HUES48 (cell line): Measurements from ENCODE around the gene RASA3.

Experiments
- H3K27ac ChIP-seq: one replicate; pipeline ENCODE4 v1.7.0; 2013; ENCODE audit warnings: low read depth, low read length, inconsistent platforms
- H3K27me3 ChIP-seq: 2 replicates; pipeline ENCODE4 v1.6.1; 2013; ENCODE audit warnings: mild to moderate bottlenecking, low read length; ENCODE audit not compliant: control insufficient read depth, insufficient read depth
- H3K36me3 ChIP-seq: 2 replicates; pipeline ENCODE4 v1.6.1; 2013; ENCODE audit warnings: low read length; ENCODE audit not compliant: control insufficient read depth, insufficient read depth
- H3K4me1 ChIP-seq: 2 replicates; pipeline ENCODE4 v1.6.1; 2013; ENCODE audit warnings: mild to moderate bottlenecking, low read length; ENCODE audit not compliant: control insufficient read depth, insufficient read depth
- H3K4me3 ChIP-seq: 2 replicates; pipeline ENCODE4 v1.5.1; 2013; ENCODE audit warnings: mild to moderate bottlenecking, low read depth, low read length
- H3K9ac ChIP-seq: 2 replicates; pipeline ENCODE4 v1.6.1; 2013; ENCODE audit warnings: mild to moderate bottlenecking, low read depth, low read length, moderate library complexity
- H3K9me3 ChIP-seq: 2 replicates; pipeline ENCODE4 v1.6.1; 2013; ENCODE audit warnings: low read length; ENCODE audit not compliant: control insufficient read depth, insufficient read depth

RASA3 gene

GRCh38 chr13:113951246-113951999 is 181.0 kb downstream of the RASA3 start:
- Histone ChIP-seq H3K27me3 (no peaks in the 10 kb centered on the region), H3K4me3 (no peak overlapping the region)

GRCh38 chr13:113950451-113951245 is 181.8 kb downstream of the RASA3 start:
- H3K9ac ChIP-seq = no peak overlapping the region
- no peaks in the 10 kb centered on the region for H3K4me1 ChIP-seq
- H3K27ac ChIP-seq = no peak overlapping the region
- H3K27me3 ChIP-seq = no peaks in the 10 kb centered on the region
- no peak overlapping the region for H3K4me3 ChIP-seq
- H3K9me3 ChIP-seq = peaks cover 3% of the 10 kb centered on the region; the same call in 1 of the 2 replicates
- no peaks in the 10 kb centered on the region for H3K36me3 ChIP-seq

More at GRCh38 chr13:113951246-113951999, 181.0 kb downstream of the RASA3 start:
- Histone ChIP-seq H3K27ac (no peak overlapping the region), H3K36me3 (no peaks in the 10 kb centered on the region), H3K9me3 (peaks cover 3% of the 10 kb centered on the region; the same call in 1 of the 2 replicates), H3K4me1 (no peaks in the 10 kb centered on the region), H3K9ac (no peak overlapping the region)

- Histone ChIP-seq H3K9me3 (no peaks in the 10 kb centered on the region; the same call in 1 of the 2 replicates), H3K4me1 (no peaks in the 10 kb centered on the region), H3K27ac (no peak overlapping the region), H3K36me3 (no peaks in the 10 kb centered on the region), H3K4me3 (no peak overlapping the region), H3K27me3 (no peaks in the 10 kb centered on the region), H3K9ac (no peak overlapping the region)
Observed at GRCh38 chr13:113949546-113949945, 182.9 kb downstream of the RASA3 start.

- Histone ChIP-seq H3K9ac (no peak overlapping the region), H3K4me3 (no peak overlapping the region), H3K36me3 (no peaks in the 10 kb centered on the region), H3K9me3 (no peaks in the 10 kb centered on the region), H3K4me1 (no peaks in the 10 kb centered on the region), H3K27me3 (no peaks in the 10 kb centered on the region), H3K27ac (no peak overlapping the region)
Observed at GRCh38 chr13:113948034-113948742, 184.2 kb downstream of the RASA3 start.

- Histone ChIP-seq H3K36me3 (no peaks in the 10 kb centered on the region), H3K9me3 (no peaks in the 10 kb centered on the region), H3K4me3 (no peak overlapping the region), H3K9ac (no peak overlapping the region), H3K4me1 (no peaks in the 10 kb centered on the region), H3K27me3 (no peaks in the 10 kb centered on the region), H3K27ac (no peak overlapping the region)
Observed at GRCh38 chr13:113947311-113948033, 185.0 kb downstream of the RASA3 start.

GRCh38 chr13:113946409-113947181 is 185.8 kb downstream of the RASA3 start:
- Histone ChIP-seq H3K36me3 (no peaks in the 10 kb centered on the region), H3K27me3 (no peaks in the 10 kb centered on the region), H3K4me1 (no peaks in the 10 kb centered on the region), H3K4me3 (no peak overlapping the region), H3K9ac (no peak overlapping the region), H3K27ac (no peak overlapping the region), H3K9me3 (no peaks in the 10 kb centered on the region)

- Histone ChIP-seq H3K27ac (no peak overlapping the region), H3K4me1 (no peaks in the 10 kb centered on the region), H3K9me3 (no peaks in the 10 kb centered on the region), H3K27me3 (no peaks in the 10 kb centered on the region), H3K9ac (no peak overlapping the region), H3K4me3 (no peak overlapping the region), H3K36me3 (no peaks in the 10 kb centered on the region)
Observed at GRCh38 chr13:113945857-113946408, 186.5 kb downstream of the RASA3 start.

GRCh38 chr13:113943821-113944565 is 188.4 kb downstream of the RASA3 start:
- H3K4me3 ChIP-seq = no peak overlapping the region
- H3K27me3 ChIP-seq = no peaks in the 10 kb centered on the region
- no peaks in the 10 kb centered on the region for H3K9me3 ChIP-seq
- H3K4me1 ChIP-seq = no peaks in the 10 kb centered on the region
- no peaks in the 10 kb centered on the region for H3K36me3 ChIP-seq
- no peak overlapping the region for H3K9ac ChIP-seq
- no peak overlapping the region for H3K27ac ChIP-seq

GRCh38 chr13:113942591-113943103 is 189.8 kb downstream of the RASA3 start:
- Histone ChIP-seq H3K4me1 (no peaks in the 10 kb centered on the region), H3K9me3 (no peaks in the 10 kb centered on the region), H3K27me3 (no peaks in the 10 kb centered on the region), H3K27ac (no peak overlapping the region), H3K4me3 (no peak overlapping the region), H3K9ac (no peak overlapping the region), H3K36me3 (no peaks in the 10 kb centered on the region)
